Stromal cell of bone marrow (primary cell): ENCODE results near the gene CNN3.

Experiments used
- DNase-seq: peaks from one replicate; pipeline ENCODE4 v3.0.0-alpha.2; 2012; ENCODE audit warnings: low read depth

Gene CNN3

DNA sequence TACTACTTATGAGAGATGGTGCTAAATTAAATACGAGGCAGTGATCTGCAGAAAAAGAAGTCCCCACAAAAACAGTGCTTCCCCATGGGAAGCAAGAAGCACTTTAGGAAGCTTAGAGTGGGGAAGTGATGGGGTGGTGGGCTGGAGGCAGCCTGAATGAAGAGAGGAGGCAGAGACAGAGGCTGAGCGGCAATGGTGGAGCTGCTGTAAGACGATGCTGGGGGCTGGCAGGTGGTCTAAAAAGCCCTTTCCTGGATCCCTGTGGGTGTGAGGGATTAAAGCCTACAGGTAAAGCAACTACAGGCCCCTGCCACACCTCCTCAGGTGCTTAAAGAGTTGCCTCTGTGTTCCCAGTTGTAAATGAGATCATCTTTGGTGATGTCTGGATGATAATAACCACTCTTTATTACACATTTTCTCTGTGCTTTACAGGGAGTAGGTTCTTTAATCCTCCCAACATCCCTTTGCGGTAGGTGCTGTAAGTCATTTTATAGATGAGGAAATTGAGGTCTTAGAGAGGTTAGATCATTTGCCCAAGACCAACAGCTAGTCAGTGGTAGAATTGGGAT, 39.2 kb downstream of the CNN3 start:
- no peak for DNase-seq

- no peak for DNase-seq
Observed at GRCh38 chr1:94887106-94887505, 39.8 kb downstream of the CNN3 start.

GRCh38 chr1:94886361-94886760, 40.5 kb downstream of the CNN3 start:
- no peak for DNase-seq

- no peak for DNase-seq
Observed at GRCh38 chr1:94884507-94884906, 42.4 kb downstream of the CNN3 start.

DNA sequence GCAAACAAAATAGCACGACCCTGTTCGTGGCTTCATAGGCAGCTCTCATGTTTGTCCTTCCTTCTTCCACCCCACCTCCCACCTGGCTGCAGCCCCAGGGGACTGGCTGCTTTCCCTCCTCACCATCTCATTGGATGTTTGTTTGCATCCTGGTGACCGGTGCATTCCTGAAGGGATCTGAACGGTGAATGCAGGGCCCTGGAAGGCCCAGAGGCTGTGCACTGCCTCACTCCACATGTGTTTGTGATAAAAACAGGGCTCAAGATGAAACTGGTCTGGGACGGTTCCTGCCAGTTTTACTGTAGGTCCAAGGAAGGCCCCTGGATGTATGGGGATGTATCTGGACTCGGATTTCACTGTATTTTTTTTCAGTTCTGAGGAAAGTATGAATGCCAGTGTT, 42.8 kb downstream of the CNN3 start:
- DNase-seq = no peak

DNA sequence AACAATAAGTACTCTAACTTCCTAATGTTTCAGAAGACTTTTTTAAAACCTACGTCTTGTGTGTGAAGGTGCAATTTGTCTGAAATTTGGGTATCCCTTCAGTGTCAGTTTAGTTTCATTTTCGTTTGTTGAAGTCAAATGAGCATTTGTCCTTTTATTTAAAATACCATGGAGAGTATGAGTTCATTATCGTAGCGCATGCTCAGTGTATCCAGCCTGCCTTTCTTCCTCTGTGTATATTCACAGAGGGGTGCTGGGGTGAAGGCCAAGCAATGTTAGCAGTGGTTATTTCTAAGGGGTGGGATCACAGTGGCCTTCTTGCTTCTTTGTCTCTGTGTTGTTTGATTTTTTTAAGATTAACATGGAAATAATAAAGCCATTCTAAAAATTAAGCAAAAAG, 43.2 kb downstream of the CNN3 start:
- peak; percentile 47 for DNase-seq

DNA sequence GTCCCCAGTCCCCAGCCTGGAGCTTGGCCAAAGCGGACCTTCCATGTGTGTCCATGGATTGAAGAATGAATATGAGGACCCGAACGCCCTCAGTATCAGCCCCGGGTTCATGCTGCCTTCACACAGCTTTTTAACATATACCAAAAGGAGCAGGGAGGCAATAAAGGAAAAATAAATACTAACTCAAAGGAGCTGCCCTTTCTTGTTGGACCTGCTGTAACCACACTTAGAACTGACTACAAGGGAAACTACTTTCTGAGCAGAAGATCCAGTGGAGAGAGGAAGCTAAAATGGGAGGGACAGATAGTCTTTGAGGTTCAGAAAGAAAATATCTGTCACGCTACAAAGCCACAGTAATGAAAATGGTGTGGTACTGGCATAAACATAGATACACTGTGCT, 48.6 kb downstream of the CNN3 start:
- no peak for DNase-seq

GRCh38 chr1:94876362-94876761, 50.5 kb downstream of the CNN3 start:
- DNase-seq = no peak

GRCh38 chr1:94875794-94876193, 51.1 kb downstream of the CNN3 start:
- no peak for DNase-seq

DNA sequence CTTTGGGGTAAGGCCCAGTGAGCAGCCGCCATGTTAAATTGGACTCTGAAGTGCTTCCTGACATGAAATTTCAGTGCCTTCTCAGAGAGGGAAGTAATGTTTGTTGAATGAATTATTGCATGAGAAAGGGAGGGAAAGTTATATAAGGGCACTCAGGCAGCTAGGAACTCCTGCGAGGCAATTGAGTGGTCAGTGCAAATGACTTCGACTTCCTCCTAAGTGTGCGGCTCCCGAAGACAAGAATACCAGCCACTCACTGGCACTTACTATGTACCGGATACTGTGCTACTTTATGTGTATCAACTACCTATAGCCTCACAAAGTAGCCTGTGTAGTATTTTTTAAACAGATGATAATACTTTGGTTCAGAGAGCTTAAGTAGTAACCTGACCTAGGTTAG, 52.5 kb downstream of the CNN3 start:
- no peak for DNase-seq

GRCh38 chr1:94873520-94874351, 53.2 kb downstream of the CNN3 start:
- DNase-seq = no peak

DNA sequence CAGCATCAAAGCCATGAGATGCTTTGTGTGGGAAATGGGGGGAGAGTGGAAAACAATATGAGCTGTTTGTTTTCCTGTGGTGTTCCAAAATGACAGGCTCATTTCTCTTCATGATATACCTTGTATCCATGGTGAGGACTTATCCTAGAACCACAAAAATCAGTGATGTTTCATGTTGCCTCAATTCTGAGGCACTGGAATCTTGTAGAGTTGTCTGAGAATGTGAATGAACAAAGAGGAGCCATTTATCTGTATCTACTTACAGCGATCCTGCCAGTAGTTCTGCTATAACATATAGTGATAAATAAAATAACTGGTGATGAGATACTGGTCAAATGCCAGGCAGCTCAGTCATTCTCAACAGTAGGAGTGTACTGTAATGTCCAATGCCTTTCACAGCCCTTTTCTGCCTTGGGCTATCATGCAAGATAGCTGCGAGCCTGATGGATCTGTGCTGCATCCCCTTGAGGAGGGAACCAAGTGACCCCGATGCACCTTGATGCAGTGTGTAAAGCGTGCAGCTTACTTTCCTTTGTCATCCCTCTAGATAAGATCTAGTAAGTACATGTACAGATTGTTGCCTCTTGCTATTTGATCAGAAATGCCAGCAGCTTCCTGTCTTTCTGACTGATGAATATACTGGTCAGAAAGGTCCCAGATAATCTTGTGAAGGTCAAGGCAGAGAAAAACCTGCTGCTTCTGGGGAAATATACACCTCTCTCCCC, 54.0 kb downstream of the CNN3 start:
- DNase-seq = no peak

DNA sequence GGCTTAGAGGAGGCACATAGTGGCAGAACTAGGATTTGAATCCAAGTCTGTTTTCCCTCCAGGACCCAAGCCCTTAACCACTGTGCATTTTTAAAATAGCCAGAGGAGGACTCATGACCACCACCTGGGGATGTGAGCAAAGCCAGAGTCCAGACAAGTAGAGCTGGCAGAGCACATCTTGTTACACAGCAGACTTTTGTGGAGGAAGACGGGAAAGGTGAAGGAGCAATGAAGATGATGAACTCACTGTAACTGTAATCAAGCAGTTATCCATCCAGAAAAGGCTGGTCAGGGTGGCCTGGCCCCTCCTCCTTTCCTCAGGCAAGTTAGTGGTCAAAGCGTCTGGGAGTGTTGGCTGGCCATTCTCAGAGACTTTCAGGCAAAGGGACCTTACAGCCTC, 55.9 kb downstream of the CNN3 start:
- no peak for DNase-seq

GRCh38 chr1:94866164-94866807, 60.6 kb downstream of the CNN3 start:
- DNase-seq = peak; percentile 53

- DNase-seq = peak; percentile 66
Observed at GRCh38 chr1:94865360-94865759, 61.5 kb downstream of the CNN3 start.

GRCh38 chr1:94864821-94865220, 62.1 kb downstream of the CNN3 start:
- no peak for DNase-seq

- peak; percentile 89 for DNase-seq
Observed at GRCh38 chr1:94863919-94864318, 63.0 kb downstream of the CNN3 start.

DNA sequence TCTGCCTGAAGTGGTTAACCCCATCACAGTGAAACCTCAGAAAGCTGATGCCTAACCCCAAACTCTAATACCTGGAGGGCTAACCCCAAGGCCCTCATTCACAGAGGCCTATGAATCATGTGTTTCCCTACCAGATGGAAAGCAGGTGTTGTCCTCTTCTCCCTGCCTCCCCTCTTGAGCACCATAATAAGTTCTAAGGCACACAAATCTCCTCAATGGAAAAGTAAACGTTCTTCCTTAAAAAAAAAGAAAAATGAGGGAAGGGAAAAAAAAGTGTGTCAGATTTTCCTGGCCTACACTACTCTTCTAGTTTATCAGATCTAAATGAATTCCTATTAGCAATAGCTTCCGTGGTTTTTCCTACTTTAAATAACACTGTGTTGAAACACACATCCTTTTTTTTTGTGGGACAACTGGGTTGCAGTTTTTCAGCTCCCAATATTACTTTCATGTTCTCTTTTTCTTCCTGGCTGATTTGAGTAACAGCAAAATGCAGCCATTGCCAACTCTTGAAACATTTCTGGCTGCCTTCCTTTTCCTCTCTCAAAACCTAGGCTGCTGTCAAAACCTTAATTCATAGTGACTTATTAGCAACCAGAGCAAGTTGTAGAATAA, 63.5 kb downstream of the CNN3 start:
- DNase-seq = peak; percentile 74

DNA sequence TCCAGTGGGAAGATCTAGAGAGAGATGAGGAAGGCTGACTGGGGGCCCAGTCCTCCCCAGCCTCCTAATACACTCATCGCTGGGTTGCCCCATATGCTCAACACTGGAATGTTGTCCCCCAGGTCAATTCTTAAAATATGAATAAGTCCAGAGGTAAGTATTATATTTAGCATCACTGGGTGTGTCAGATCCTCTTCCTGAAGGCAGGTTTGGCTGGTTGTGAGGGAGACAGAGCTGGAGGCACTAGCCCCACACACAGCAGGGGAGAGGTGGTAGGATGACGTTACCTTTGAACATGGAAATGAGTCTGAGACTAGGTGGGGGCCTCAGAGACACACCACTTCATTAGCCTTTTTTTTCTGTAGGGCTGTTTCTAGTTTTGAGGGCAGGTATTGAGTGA, 64.2 kb downstream of the CNN3 start:
- no peak for DNase-seq

- DNase-seq = no peak
Observed at GRCh38 chr1:94859174-94859573, 67.7 kb downstream of the CNN3 start.

DNA sequence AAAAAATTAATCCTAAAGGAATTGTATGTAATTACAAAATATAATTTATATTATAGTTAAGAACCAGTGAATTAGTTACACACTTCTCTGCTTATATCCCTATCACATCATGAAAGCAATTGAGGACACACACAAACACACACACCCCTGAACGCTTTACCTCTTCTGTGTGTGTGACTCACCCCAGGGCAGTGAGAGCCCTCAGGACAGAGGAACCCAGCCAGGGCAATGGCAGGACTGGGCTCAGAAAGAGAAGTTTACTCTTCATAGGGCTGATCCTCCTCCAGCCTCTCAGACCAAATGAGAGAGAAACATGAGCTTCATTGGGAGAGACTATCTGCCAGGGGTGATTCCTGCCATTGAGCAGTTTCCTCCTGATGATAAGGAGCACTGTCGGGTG, 68.6 kb downstream of the CNN3 start:
- no peak for DNase-seq

- no peak for DNase-seq
Observed at GRCh38 chr1:94856868-94857267, 70.0 kb downstream of the CNN3 start.
